ENCODE measurements around the gene ADAMTS17.

Gene ADAMTS17

GRCh38 chr15:100193277-100193860 lies 148.4 kb downstream of the ADAMTS17 start:
- DNase-seq, result no peak

- no peak for DNase-seq
Observed at GRCh38 chr15:100192097-100193080, 149.4 kb downstream of the ADAMTS17 start.

- no peak for DNase-seq
Observed at GRCh38 chr15:100191161-100191560, 150.6 kb downstream of the ADAMTS17 start.

GRCh38 chr15:100190675-100191074 lies 151.1 kb downstream of the ADAMTS17 start:
- DNase-seq, result no peak

GRCh38 chr15:100189849-100190248 lies 151.9 kb downstream of the ADAMTS17 start:
- no peak for DNase-seq

- DNase-seq, result no peak
Observed at GRCh38 chr15:100189319-100189718, 152.5 kb downstream of the ADAMTS17 start.

- DNase-seq, result no peak
Observed at GRCh38 chr15:100187677-100188076, 154.1 kb downstream of the ADAMTS17 start.

- no peak for DNase-seq
Observed at GRCh38 chr15:100186960-100187359, 154.8 kb downstream of the ADAMTS17 start.

GRCh38 chr15:100186366-100186765 lies 155.4 kb downstream of the ADAMTS17 start:
- no peak for DNase-seq

- DNase-seq, result no peak
Observed at GRCh38 chr15:100183921-100184495, 157.8 kb downstream of the ADAMTS17 start.

GRCh38 chr15:100180921-100181320 lies 160.9 kb downstream of the ADAMTS17 start:
- DNase-seq, result no peak

- DNase-seq, result no peak
Observed at GRCh38 chr15:100175406-100176114, 166.2 kb downstream of the ADAMTS17 start.

- no peak for DNase-seq
Observed at GRCh38 chr15:100174904-100175275, 166.9 kb downstream of the ADAMTS17 start.

GRCh38 chr15:100174159-100174903 lies 167.4 kb downstream of the ADAMTS17 start:
- DNase-seq, result no peak

- no peak for DNase-seq
Observed at GRCh38 chr15:100172356-100173024, 169.3 kb downstream of the ADAMTS17 start.

- DNase-seq, result no peak
Observed at GRCh38 chr15:100171411-100171810, 170.4 kb downstream of the ADAMTS17 start.

GRCh38 chr15:100170291-100171210 lies 171.2 kb downstream of the ADAMTS17 start:
- DNase-seq, result no peak

GRCh38 chr15:100169615-100170290 lies 172.0 kb downstream of the ADAMTS17 start:
- no peak for DNase-seq

- DNase-seq, result no peak
Observed at GRCh38 chr15:100168787-100169186, 173.0 kb downstream of the ADAMTS17 start.

- DNase-seq, result no peak
Observed at GRCh38 chr15:100167884-100168375, 173.8 kb downstream of the ADAMTS17 start.
